Stomach (tissue), 9 donors: ENCODE measurements around the gene RNU6-9. TPM values are rescaled to one million over a fixed set of nuclear protein-coding genes. Genes with fewer than 3 reads are reported as not detected.

Experiments used
- DNase-seq, 2 donors: peaks; one replicate each; pipeline versions ENCODE4 v3.0.0 to v3.0.0-alpha.2; 2013 to 2019
- H3K27ac ChIP-seq, 5 donors: fragments of 200-600 bp in 4 of 5; sonication (generic) in 4 of 5; one replicate each; pipeline ENCODE4 v1.5.1; 2013 to 2019; ENCODE audit warnings: mild to moderate bottlenecking in 1 of 5, moderate library complexity in 1 of 5
- H3K27me3 ChIP-seq, 3 donors: fragments of 200-600 bp; sonication (generic); one replicate each; pipeline ENCODE4 v1.5.1; 2017 to 2019; ENCODE audit warnings: mixed run types in 1 of 3
- H3K36me3 ChIP-seq, 4 donors: fragments of 200-600 bp; sonication (generic); 1 replicate in 3 of 4; 2 replicates in 1 of 4; pipeline ENCODE4 v1.5.1; 2016 to 2019
- H3K4me1 ChIP-seq, 4 donors: fragments of 200-600 bp; sonication (generic); one replicate each; pipeline ENCODE4 v1.5.1; 2016 to 2019
- H3K4me3 ChIP-seq, 4 donors: fragments of 200-600 bp; sonication (generic) in 3 of 4; one replicate each; pipeline ENCODE4 v1.5.1; 2016 to 2019; ENCODE audit warnings: mild to moderate bottlenecking in 1 of 4
- H3K9me3 ChIP-seq, 4 donors: fragments of 200-600 bp; sonication (generic); one replicate each; pipeline ENCODE4 v1.5.1; 2016 to 2019
- EP300 ChIP-seq: sonication (generic); formaldehyde crosslinking; IDR thresholded peaks from one replicate; pipeline ENCODE4 v1.6.1; 2017; ENCODE audit warnings: antibody characterized with exemption
- POLR2A ChIP-seq, 4 donors: fragments of 450-650 bp; IDR thresholded peaks; one replicate each; pipeline ENCODE4 v1.6.1; 2016; ENCODE audit warnings: antibody characterized with exemption in 4 of 4, control low read depth in 2 of 4, mild to moderate bottlenecking in 1 of 4, moderate library complexity in 1 of 4
- POLR2AphosphoS5 ChIP-seq, 3 donors: sonication (generic); formaldehyde crosslinking; IDR thresholded peaks; one replicate each; pipeline ENCODE4 v1.6.1; 2016; ENCODE audit warnings: antibody characterized with exemption in 3 of 3
- WGBS, 5 donors: extraction: QIAGEN DNeasy Blood & Tissue Kit in 3 of 5; methylation state at CpG; one replicate each; pipeline versions ENCODE4 v1.1.5 to v1.1.7; 2013 to 2018; 5-methylcytosine and 5-hydroxymethylcytosine counted together
- intact Hi-C: fragments of 100-400 bp; cut with DNase I; formaldehyde crosslinking; loops from one replicate; pipeline ENCODE4 v1.15.1; 2023; ENCODE audit warnings: low total_unique reads
- polyA plus RNA-seq, 3 donors: library from polyadenylated mRNA; stranded (reverse); fragments of 200-250 nt; gene quantifications; one replicate each; pipeline ENCODE4 v1.2.3, GENCODE V29; 2013
- total RNA-seq, 5 donors: library from RNA; depleted of rRNA; stranded (reverse); fragments of >200 nt; gene quantifications; one replicate each; pipeline versions ENCODE4 v1.1.0 to v1.2.3, GENCODE V29; 2014 to 2016
- TF ChIP-seq, protein P1 (sequence below), 7 experiments: fragments of 450-650 bp in 4 of 7; fragments of 200-600 bp in 3 of 7; sonication (generic) in 3 of 7; IDR thresholded peaks; one replicate each; pipeline ENCODE4 v1.5.1; 2016 to 2019; ENCODE audit warnings: antibody characterized with exemption in 7 of 7, control low read depth in 2 of 7, mild to moderate bottlenecking in 1 of 7
- donor health status: healthy with polysubstance abuse.
- donor health status: Bipolar disorder and iron deficiency.
- donor health status: healthy.

The RNU6-9 gene
- total and polyA plus RNA-seq, 8 donors: not detected

DNA sequence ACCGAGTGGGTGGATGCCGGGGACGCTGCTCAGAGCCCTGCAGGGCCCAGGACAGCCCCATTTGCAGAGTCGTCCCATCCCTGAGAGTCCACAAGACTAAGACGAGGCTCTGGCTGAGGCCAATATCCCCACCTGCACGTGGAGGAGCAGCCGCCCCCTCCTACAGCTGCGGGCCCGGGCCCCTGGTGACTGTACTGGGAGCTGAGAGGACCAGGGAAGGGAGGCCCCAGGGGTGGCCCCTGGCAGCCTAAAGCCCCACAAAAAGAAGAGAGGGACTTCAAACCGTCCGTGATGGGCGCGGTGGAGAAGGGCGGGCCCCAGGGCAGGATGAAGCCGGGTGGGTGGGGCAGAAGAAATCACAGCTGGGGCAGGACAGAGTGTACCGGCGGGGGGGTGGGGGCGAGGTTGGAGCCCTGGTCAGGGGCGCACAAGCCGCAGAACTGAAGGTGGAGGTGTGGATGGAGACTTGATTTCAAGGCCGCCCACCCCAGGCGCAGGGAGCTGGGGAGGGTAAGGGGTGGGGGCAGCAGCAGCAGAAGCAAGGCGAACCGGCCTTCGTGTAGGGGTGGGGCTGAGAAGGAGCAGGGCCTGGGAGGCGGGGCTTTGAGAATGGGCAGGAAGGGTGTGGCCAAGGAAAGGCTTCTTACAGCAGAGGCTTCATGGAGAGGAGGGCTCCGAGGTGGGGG, 20.9 kb upstream of the RNU6-9 start:
- H3K27me3 ChIP-seq: no peaks in the 10 kb centered on the region
- peak overlapping the region in 2 of 4 donors; percentile 4 to 15 for H3K4me3 ChIP-seq
- H3K9me3 ChIP-seq: no peaks in the 10 kb centered on the region
- peak; percentile 68 to 87 for DNase-seq
- peaks cover 25 to 91% (median 86%) of the 10 kb centered on the region in 4 donors for H3K36me3 ChIP-seq
- intact Hi-C loops: no loop called here
- peak overlapping the region; percentile 33 to 90 (median 69) for H3K27ac ChIP-seq
- H3K4me1 ChIP-seq: peaks cover 12 to 52% (median 33%) of the 10 kb centered on the region in 4 donors
- WGBS, 5 donors: 44 to 68% (median 49%) methylated on average over 16 to 27 of the region's 27 CpGs
- TF ChIP-seq POLR2AphosphoS5 (IDR thresholded peaks at IDR 0.05): no peak
- TF ChIP-seq EP300: no peak
- TF ChIP-seq POLR2A (IDR thresholded peaks at IDR 0.05): no peak
- TF ChIP-seq, protein P1, sequence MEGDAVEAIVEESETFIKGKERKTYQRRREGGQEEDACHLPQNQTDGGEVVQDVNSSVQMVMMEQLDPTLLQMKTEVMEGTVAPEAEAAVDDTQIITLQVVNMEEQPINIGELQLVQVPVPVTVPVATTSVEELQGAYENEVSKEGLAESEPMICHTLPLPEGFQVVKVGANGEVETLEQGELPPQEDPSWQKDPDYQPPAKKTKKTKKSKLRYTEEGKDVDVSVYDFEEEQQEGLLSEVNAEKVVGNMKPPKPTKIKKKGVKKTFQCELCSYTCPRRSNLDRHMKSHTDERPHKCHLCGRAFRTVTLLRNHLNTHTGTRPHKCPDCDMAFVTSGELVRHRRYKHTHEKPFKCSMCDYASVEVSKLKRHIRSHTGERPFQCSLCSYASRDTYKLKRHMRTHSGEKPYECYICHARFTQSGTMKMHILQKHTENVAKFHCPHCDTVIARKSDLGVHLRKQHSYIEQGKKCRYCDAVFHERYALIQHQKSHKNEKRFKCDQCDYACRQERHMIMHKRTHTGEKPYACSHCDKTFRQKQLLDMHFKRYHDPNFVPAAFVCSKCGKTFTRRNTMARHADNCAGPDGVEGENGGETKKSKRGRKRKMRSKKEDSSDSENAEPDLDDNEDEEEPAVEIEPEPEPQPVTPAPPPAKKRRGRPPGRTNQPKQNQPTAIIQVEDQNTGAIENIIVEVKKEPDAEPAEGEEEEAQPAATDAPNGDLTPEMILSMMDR (IDR thresholded peaks at IDR 0.05): no peak

DNA sequence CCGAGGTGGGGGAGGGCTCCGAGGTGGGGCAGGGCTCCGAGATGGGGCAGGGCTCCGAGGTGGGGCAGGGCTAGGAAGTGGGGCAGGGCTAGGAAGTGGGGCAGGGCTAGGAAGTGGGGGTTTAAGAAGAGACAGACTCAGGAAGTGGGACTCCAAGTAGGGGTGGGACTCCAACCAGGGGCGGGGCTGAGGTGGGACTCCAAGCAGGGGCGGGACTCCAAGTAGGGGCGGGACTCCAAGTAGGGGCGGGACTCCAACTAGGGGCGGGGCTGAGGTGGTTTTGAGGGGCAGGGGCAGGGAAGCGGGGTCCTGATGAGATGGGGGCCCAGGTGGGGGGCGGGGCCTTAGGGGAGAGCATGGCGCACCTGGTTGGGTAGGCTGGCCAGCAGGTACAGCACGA, 20.2 kb upstream of the RNU6-9 start:
- TF ChIP-seq POLR2A (IDR thresholded peaks at IDR 0.05) (no peak), POLR2AphosphoS5 (IDR thresholded peaks at IDR 0.05) (no peak), EP300 (no peak)
- TF ChIP-seq, protein P1 (IDR thresholded peaks at IDR 0.05): no peak
- intact Hi-C loops: no loop called here
- Histone ChIP-seq H3K27ac (peak overlapping the region in 2 of 5 donors; percentile 20 to 73), H3K9me3 (no peaks in the 10 kb centered on the region), H3K27me3 (no peaks in the 10 kb centered on the region), H3K4me1 (peaks cover 12 to 49% (median 33%) of the 10 kb centered on the region in 4 donors), H3K36me3 (peaks cover 19 to 87% (median 81%) of the 10 kb centered on the region in 4 donors), H3K4me3 (peak overlapping the region in 1 of 4 donors; percentile 15)
- 71 to 100% (median 79%) methylated on average over 2 to 13 of the region's 13 CpGs for WGBS, 5 donors
- DNase-seq: peak in 1 of 2 donors; percentile 75

DNA sequence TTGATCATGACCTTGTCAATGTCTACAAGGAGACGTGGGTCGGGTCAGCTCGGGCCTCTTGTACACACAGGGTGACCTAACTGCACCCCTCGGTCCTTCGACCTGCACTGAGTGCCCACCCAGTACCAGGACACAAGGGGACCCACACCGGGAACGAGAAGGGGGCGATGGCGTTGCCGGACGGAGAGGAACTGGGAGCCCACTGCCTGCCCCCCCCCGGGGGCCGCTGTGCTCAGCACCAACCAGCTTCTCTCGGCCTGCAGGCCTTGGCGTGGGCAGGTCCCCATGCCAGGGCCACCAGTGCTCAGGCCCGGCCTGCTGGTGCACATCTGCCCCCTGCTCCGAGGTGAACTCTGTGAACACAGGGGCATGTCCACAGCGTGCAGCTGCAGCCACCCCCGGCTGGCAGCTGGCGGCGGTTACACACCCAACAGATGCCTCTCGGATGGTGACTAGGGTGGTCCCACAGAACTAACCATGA, 19.7 kb upstream of the RNU6-9 start:
- intact Hi-C loops: no loop called here
- DNase-seq: no peak
- H3K36me3 ChIP-seq: peaks cover 16 to 84% (median 77%) of the 10 kb centered on the region in 4 donors
- H3K27ac ChIP-seq: peak overlapping the region in 1 of 5 donors; percentile 20
- H3K4me3 ChIP-seq: no peak overlapping the region
- no peaks in the 10 kb centered on the region for H3K27me3 ChIP-seq
- 84 to 94% (median 89%) methylated on average over 9 to 22 of the region's 22 CpGs for WGBS, 5 donors
- H3K4me1 ChIP-seq: peaks cover 12 to 44% (median 32%) of the 10 kb centered on the region in 4 donors
- TF ChIP-seq EP300 (no peak), POLR2A (IDR thresholded peaks at IDR 0.05) (no peak), POLR2AphosphoS5 (IDR thresholded peaks at IDR 0.05) (no peak)
- TF ChIP-seq, protein P1 (IDR thresholded peaks at IDR 0.05): no peak
- no peaks in the 10 kb centered on the region for H3K9me3 ChIP-seq

DNA sequence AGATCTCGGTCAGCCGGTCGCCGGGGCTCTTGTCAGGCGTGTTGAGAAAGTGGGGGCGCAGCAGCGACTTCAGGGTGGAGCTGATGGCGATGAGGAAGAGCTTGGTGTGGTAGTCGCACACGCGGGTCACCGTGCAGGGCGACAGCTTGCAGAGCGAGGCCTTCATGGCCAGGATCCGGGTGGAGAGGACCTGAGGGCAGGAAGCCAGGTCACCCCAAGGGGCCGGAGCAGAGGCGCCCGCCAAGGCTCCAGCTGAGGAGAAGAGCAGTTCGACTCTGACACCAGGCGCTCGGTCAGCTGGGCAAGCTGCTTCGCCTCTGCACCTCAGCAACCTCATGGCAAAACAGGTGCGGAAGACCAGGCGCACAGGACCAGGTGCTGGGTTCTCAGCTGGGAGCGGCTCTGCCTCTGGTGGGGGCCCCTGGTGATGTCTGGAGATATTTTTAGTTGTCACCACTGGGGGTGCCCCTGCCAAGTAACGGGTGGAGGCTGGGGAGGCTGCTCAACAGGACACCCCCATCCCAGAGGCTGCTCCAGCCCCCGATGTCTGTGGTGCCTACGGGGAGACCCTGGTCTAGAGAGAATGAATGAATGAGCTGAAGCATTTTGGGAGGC, 17.9 kb upstream of the RNU6-9 start:
- 91 to 96% (median 94%) methylated on average over 25 to 28 of the region's 28 CpGs for WGBS, 5 donors
- Histone ChIP-seq H3K27me3 (no peaks in the 10 kb centered on the region), H3K27ac (no peak overlapping the region), H3K4me3 (no peak overlapping the region), H3K9me3 (no peaks in the 10 kb centered on the region), H3K4me1 (peaks cover 9 to 31% (median 20%) of the 10 kb centered on the region in 4 donors), H3K36me3 (peaks cover 23 to 84% (median 75%) of the 10 kb centered on the region in 4 donors)
- DNase-seq: no peak
- TF ChIP-seq EP300: no peak
- TF ChIP-seq, protein P1 (IDR thresholded peaks at IDR 0.05): no peak
- no peak for TF ChIP-seq POLR2A (IDR thresholded peaks at IDR 0.05)
- TF ChIP-seq POLR2AphosphoS5 (IDR thresholded peaks at IDR 0.05): no peak
- intact Hi-C loops: no loop called here
